ENCODE results near the gene DIDO1. TPM values are rescaled to one million over a fixed set of nuclear protein-coding genes. Genes with fewer than 3 reads are reported as not detected.

Gene DIDO1
- total and polyA plus RNA-seq, 9 of the 15 experiments (the other 6 are each of a cell fraction or from before 2014, with no cell fraction given), result 4.4 to 46.8 (median 31.2) TPM

DNA sequence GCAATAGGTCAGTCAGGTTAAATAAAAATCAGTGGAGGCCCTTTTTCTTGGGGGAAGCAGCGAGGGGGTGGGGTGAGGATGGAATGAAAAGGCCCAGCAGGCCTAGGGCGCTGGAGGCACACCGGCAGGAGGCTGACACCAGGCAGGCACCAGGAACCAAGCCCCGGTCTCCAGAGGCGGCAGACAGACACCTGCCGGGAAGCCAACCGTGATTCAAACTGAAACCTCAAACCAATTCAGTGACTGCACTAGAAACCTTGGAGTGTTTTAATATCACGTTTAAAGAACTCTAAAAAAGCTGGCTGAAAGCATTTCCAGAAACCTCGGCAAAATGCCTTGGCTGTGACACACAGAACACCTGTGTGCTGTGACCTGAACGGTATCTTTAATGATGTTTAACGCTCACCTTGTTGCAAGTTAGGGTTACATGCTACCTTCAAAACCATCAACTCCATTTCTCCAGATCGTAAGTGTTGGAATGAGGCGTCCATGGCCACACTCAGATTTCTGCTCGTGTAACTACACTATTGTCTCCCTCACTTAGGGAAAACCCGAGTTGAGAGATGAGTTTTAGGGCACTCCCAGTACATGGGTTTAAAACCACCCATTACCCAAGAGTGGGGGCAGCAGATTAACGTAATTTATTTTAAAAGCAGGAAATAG lies 27.2 kb downstream of the DIDO1 start:
- Histone ChIP-seq H3K36me3 (ENCODE audit: control insufficient read depth, insufficient read depth, low read length) (peaks cover 69% of the 10 kb centered on the region), H2AFZ (ENCODE audit: low read depth, low read length) (no peak overlapping the region), H3K9me1 (ENCODE audit: control insufficient read depth, insufficient read depth, low read length) (no peaks in the 10 kb centered on the region), H3K4me3 (no peak overlapping the region), H3K4me1 (replicated peaks in 1 of 2; ENCODE audit: control insufficient read depth in 2 of 2, insufficient read depth in 2 of 2, low read length in 2 of 2) (peaks cover 6 to 10% of the 10 kb centered on the region in 2 experiments), H3K9me3 (replicated peaks; ENCODE audit: control insufficient read depth, insufficient read depth, low read depth, low read length) (no peaks in the 10 kb centered on the region), H3K27me3 (ENCODE audit: control insufficient read depth in 2 of 2, insufficient read depth in 2 of 2, low read length in 2 of 2) (no peaks in the 10 kb centered on the region), H3K27ac (ENCODE audit: extremely low read depth, low read depth, low read length) (no peak overlapping the region), H4K20me1 (replicated peaks; ENCODE audit: control insufficient read depth, insufficient read depth, low read length) (peaks cover 13% of the 10 kb centered on the region), H3K79me2 (ENCODE audit: control insufficient read depth, insufficient read depth, low read length) (0 out of 3 replicates have a peak, but pooled peaks cover 3% of the 10 kb centered on the region), H3K4me2 (ENCODE audit: insufficient read depth, low read length) (no peak overlapping the region), H3K9ac (ENCODE audit: insufficient read depth in 1 of 2, low read depth in 2 of 2, low read length in 2 of 2) (no peak overlapping the region; a peak in 1 of 4 replicates)
- BruUV-seq (replicated peaks), result no TSS peak
- FAIRE-seq (peak; percentile 46), DNase-seq (ENCODE audit: extremely low read depth in 1 of 4, low spot score in 3 of 4) (no peak), ATAC-seq (no peak)
- intact Hi-C loops (cut with micrococcal nuclease) (no loop called here), in situ Hi-C loops (cut with MboI) (no loop called here)
- ChIA-PET POLR2A (interaction anchor here (0.6 to 2.4 kb wide), 6 partner anchors 14 to 298 kb away, joined by 3 to 6 read pairs (median 4); no protein-coding TSS in a partner anchor), CTCF (ENCODE audit: low intra/inter-chr PET ratio) (interaction anchor here (3.9 kb wide), 1 partner anchor 111 kb away, joined by 30 read pairs; no protein-coding TSS in a partner anchor)
- peak; percentile 47 for TF ChIP-seq EWSR1 (IDR thresholded peaks at IDR 0.05; ENCODE audit: borderline replicate concordance, low read depth, partially characterized antibody)
- TF ChIP-seq, protein P1, sequence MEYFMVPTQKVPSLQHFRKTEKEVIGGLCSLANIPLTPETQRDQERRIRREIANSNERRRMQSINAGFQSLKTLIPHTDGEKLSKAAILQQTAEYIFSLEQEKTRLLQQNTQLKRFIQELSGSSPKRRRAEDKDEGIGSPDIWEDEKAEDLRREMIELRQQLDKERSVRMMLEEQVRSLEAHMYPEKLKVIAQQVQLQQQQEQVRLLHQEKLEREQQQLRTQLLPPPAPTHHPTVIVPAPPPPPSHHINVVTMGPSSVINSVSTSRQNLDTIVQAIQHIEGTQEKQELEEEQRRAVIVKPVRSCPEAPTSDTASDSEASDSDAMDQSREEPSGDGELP (CRISPR knock-in tag; IDR thresholded peaks at IDR 0.05; ENCODE audit: borderline replicate concordance), result no peak
- TF ChIP-seq, protein P2, sequence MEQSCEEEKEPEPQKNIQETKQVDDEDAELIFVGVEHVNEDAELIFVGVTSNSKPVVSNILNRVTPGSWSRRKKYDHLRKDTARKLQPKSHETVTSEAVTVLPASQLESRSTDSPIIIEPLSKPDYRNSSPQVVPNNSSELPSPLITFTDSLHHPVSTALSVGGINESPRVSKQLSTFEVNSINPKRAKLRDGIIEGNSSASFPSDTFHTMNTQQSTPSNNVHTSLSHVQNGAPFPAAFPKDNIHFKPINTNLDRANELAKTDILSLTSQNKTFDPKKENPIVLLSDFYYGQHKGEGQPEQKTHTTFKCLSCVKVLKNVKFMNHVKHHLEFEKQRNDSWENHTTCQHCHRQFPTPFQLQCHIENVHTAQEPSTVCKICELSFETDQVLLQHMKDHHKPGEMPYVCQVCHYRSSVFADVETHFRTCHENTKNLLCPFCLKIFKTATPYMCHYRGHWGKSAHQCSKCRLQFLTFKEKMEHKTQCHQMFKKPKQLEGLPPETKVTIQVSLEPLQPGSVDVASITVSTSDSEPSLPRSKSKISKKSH (CRISPR knock-in tag; IDR thresholded peaks at IDR 0.05), result no peak
- TF ChIP-seq, protein P3, sequence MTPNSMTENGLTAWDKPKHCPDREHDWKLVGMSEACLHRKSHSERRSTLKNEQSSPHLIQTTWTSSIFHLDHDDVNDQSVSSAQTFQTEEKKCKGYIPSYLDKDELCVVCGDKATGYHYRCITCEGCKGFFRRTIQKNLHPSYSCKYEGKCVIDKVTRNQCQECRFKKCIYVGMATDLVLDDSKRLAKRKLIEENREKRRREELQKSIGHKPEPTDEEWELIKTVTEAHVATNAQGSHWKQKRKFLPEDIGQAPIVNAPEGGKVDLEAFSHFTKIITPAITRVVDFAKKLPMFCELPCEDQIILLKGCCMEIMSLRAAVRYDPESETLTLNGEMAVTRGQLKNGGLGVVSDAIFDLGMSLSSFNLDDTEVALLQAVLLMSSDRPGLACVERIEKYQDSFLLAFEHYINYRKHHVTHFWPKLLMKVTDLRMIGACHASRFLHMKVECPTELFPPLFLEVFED (CRISPR knock-in tag; conservative IDR thresholded peaks at IDR 0.05), result no peak
- TF ChIP-seq SRF (CRISPR knock-in tag; IDR thresholded peaks at IDR 0.05), result no peak
- TF ChIP-seq TBP (optimal IDR thresholded peaks at IDR 0.05; ENCODE audit: low read depth, low read length), result no peak
- TF ChIP-seq POLR2G (IDR thresholded peaks at IDR 0.05; ENCODE audit: low read depth, low read length), result peak; percentile 52; the same call in 1 of the 2 replicates
- no peak for TF ChIP-seq ZFPM2 (CRISPR knock-in tag; IDR thresholded peaks at IDR 0.05)
- TF ChIP-seq NFIX (CRISPR knock-in tag; IDR thresholded peaks at IDR 0.05; ENCODE audit: low read depth), result no peak
- WGBS (ENCODE audit: insufficient coverage, low coverage, missing lambda C conversion rate), result 82% methylated on average over 15 of the region's 16 CpGs

Data from K562 (cell line).